Stimulated activated CD4-positive, alpha-beta T cell treated with anti-CD3 and anti-CD28 coated beads, Interleukin-2, amount 100 ng/mL, for 4 hours (primary cell): ENCODE data around the gene ZSCAN25.
"Not testable (repeated sequence)": the region's sequence is repeated elsewhere in the genome, so short reads cannot be mapped to it uniquely, and the experiment has no call there.

ENCODE experiments used
- DNase-seq: peaks from one replicate; pipeline ENCODE4 v3.0.0-alpha.2; 2020; ENCODE audit warnings: low read depth

Gene ZSCAN25

DNA sequence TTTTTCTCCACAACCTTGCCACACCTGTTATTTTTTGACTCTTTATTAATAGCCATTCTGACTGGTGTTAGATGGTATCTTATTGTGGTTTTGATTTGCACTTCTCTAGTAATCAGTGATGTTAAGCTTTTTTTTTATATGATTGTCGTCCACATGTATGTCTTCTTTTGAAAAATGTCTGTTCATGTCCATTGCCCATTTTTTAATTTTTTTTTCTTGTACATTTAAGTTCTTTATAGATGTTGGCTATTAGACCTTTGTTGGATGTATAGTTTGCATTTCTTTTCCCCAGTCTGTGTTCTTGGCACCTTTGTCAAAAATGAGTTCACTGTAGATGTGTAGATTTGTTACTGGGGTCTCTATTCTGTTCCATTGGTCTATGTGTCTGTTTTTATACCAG lies 28.8 kb downstream of the ZSCAN25 start:
- DNase-seq: no peak

- no peak for DNase-seq
Measured at GRCh38 chr7:99648843-99649242, 32.1 kb downstream of the ZSCAN25 start.

GRCh38 chr7:99651290-99651689 lies 34.5 kb downstream of the ZSCAN25 start:
- no peak for DNase-seq

DNA sequence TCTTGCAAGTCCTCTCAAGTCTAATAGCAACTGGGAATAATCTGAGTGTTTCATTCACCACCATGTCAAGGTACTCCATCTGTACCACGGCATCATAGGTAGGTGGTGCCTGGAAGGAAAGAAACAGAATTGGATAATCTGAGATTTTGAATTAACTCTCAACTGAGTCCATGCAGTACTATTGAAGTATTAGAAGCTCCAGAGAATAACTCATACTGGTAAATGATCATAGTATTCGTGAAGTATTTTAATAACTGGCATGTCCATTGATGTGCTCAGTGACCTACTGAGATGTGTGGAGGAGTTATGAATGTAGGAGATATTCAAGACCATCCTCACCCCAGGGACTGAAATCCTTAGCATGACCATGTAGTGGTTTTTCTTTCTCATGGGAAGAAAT lies 35.9 kb downstream of the ZSCAN25 start:
- no peak for DNase-seq

GRCh38 chr7:99653269-99653668 lies 36.5 kb downstream of the ZSCAN25 start:
- DNase-seq: not testable (repeated sequence)

GRCh38 chr7:99653754-99654153 lies 37.0 kb downstream of the ZSCAN25 start:
- DNase-seq: no peak

DNA sequence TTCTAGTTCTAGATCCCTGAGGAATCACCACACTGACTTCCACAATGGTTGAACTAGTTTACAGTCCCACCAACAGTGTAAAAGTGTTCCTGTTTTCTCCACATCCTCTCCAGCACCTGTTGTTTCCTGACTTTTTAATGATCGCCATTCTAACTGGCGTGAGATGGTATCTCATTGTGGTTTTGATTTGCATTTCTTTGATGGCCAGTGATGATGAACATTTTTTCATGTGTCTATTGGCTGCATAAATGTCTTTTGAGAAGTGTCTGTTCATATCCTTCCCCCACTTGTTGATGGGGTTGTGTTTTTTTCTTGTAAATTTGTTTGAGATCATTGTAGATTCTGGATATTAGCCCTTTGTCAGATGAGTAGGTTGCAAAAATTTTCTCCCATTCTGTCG lies 37.9 kb downstream of the ZSCAN25 start:
- DNase-seq: not testable (repeated sequence)

- not testable (repeated sequence) for DNase-seq
Measured at GRCh38 chr7:99657879-99658278, 41.1 kb downstream of the ZSCAN25 start.

- DNase-seq: no peak
Measured at GRCh38 chr7:99665312-99666012, 48.7 kb downstream of the ZSCAN25 start.

- no peak for DNase-seq
Measured at GRCh38 chr7:99666013-99666395, 49.3 kb downstream of the ZSCAN25 start.

DNA sequence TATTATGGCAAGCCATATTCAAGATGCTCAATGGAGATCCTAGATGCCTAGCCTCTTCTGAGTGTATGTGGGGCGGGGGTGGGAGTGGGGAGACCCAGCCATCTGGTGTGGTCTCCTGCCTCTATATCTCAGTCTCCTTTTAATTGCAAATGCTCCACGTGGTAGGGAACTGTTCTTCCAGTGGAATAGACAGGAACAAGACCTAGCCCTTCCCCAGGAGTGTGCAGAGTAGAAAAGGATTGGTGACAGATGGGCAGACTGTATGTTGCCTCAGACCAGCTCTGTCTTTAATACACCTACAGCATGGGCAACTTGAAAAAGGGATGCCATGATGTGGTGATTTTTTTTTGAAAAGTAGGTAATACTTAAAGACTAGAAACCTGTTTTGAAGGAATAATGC lies 50.4 kb downstream of the ZSCAN25 start:
- DNase-seq: no peak

- no peak for DNase-seq
Measured at GRCh38 chr7:99668541-99668940, 51.8 kb downstream of the ZSCAN25 start.

DNA sequence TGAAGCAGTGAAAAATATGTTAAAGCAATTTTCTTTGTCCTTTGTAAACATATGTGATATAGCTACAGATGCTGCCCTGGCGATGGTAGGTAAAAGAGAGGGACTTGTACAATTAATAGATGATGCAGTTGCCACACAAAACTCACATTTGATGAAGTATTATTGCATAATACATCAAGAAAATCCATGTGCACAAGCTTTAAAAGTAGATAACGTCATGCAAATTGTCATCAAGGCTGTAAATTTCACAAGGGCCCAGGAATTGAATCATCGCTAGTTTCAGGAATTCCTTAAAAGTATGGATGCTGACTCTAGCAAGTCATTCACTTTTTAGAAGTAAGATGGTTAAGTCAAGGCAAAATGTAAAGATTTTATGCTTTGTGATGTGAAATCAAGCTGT lies 53.0 kb downstream of the ZSCAN25 start:
- DNase-seq: no peak

- DNase-seq: no peak
Measured at GRCh38 chr7:99672573-99672972, 55.8 kb downstream of the ZSCAN25 start.

GRCh38 chr7:99674995-99675742 lies 58.4 kb downstream of the ZSCAN25 start:
- DNase-seq: no peak

- no peak for DNase-seq
Measured at GRCh38 chr7:99677013-99677647, 60.4 kb downstream of the ZSCAN25 start.

GRCh38 chr7:99677648-99678045 lies 60.9 kb downstream of the ZSCAN25 start:
- no peak for DNase-seq

DNA sequence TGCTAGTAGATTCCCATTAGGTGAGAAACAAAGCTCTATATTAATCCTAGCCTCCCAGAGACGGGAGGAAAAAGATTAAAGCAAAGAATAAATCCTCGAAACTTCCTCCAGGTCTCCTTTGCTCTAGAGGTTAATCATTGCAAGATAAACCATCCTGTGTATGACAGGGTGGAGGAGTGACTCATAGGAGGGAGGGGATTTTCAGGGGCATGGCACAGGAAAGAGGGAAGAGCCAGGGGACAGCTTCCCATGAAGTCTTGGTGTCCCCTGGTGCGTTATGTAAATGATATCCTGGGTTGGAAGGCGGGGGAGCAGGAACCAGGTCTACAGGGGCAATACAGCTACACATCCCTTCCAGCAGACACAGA lies 62.3 kb downstream of the ZSCAN25 start:
- DNase-seq: no peak

- DNase-seq: no peak
Measured at GRCh38 chr7:99679400-99680191, 62.9 kb downstream of the ZSCAN25 start, which contains the start of gene CYP3A5. TSS of gene CYP3A5 (minus strand) at chr7:99679996. CDS start at chr7:99679896, 100 bp downstream.
